ENCODE results near the gene CADM4. TPM values are rescaled to one million over a fixed set of nuclear protein-coding genes. Genes with fewer than 3 reads are reported as not detected.

CADM4 gene
- total and polyA plus RNA-seq, 9 of the 15 experiments (the other 6 are each of a cell fraction or from before 2014, with no cell fraction given): 0.03 to 4.6 (median 1.3) TPM

- TF ChIP-seq CHD7 (IDR thresholded peaks at IDR 0.05; ENCODE audit: low read depth, low read length): no peak
- no peak for TF ChIP-seq NCOA4 (IDR thresholded peaks at IDR 0.05; ENCODE audit: partially characterized antibody)
- TF ChIP-seq HMGXB4 (CRISPR knock-in tag; IDR thresholded peaks at IDR 0.05): no peak
- TF ChIP-seq ERF (CRISPR knock-in tag; IDR thresholded peaks at IDR 0.05): no peak
- TF ChIP-seq NCOA1 (IDR thresholded peaks at IDR 0.05; ENCODE audit: low read depth): no peak
- 0 out of 2 replicates have a peak, but pooled peaks have one; percentile 18 for TF ChIP-seq TAL1 (IDR thresholded peaks at IDR 0.05)
- TF ChIP-seq USF1 (CRISPR knock-in tag; IDR thresholded peaks at IDR 0.05): no peak
- no peak for TF ChIP-seq HDAC8 (tag; IDR thresholded peaks at IDR 0.05)
- no peak for TF ChIP-seq ATF4 (CRISPR knock-in tag; IDR thresholded peaks at IDR 0.05)
- no peak for TF ChIP-seq CEBPZ (IDR thresholded peaks at IDR 0.05; ENCODE audit: borderline replicate concordance, low read depth, low read length)
Observed at GRCh38 chr19:43673637-43674036, 34.0 kb upstream of the CADM4 start (continued).
